Neural crest cell (in vitro differentiated cells): Measurements from ENCODE around the gene EXD3. TPM values are rescaled to one million over a fixed set of nuclear protein-coding genes. Genes with fewer than 3 reads are reported as not detected.

Source experiments
- DNase-seq: peaks from one replicate; pipeline ENCODE4 v3.0.0; 2021; ENCODE audit warnings: low read depth, mixed read lengths, low spot score
- H3K27ac Mint-ChIP-seq: one replicate; pipeline ENCODE4 v1.8.0; 2021; ENCODE audit warnings: mild to moderate bottlenecking, mixed read lengths; ENCODE audit not compliant: unreplicated experiment
- H3K27me3 Mint-ChIP-seq: 2 replicates; pipeline ENCODE4 v1.8.0; 2021; ENCODE audit warnings: low read depth, mild to moderate bottlenecking, mixed read lengths
- H3K36me3 Mint-ChIP-seq: 2 replicates; pipeline ENCODE4 v1.8.0; 2021; ENCODE audit warnings: low read depth, mild to moderate bottlenecking, mixed read lengths
- H3K4me1 Mint-ChIP-seq: 2 replicates; pipeline ENCODE4 v1.8.0; 2021; ENCODE audit warnings: mixed read lengths
- H3K4me3 Mint-ChIP-seq: one replicate; pipeline ENCODE4 v1.8.0; 2021; ENCODE audit warnings: mild to moderate bottlenecking, mixed read lengths
- H3K9me3 Mint-ChIP-seq: 2 replicates; pipeline ENCODE4 v1.8.0; 2021; ENCODE audit warnings: mixed read lengths
- CTCF ChIP-seq: fragments of 200-600 bp; sonication (generic); conservative IDR thresholded peaks from 2 replicates; pipeline ENCODE4 v1.5.0; 2021; ENCODE audit warnings: antibody characterized with exemption, mild to moderate bottlenecking
- total RNA-seq: library from RNA; stranded (reverse); gene quantifications from 2 replicates; pipeline ENCODE4 v1.2.1, GENCODE V29; 2021

Gene EXD3
- total RNA-seq, 1 donor from 2014 or later = 15.1 TPM

GRCh38 chr9:137353223-137354152 lies 69.5 kb downstream of the EXD3 start:
- Mint-ChIP-seq H3K27me3 (no peaks in the 10 kb centered on the region), H3K4me1 (no peaks in the 10 kb centered on the region), H3K27ac (no peak overlapping the region), H3K36me3 (peaks cover 12% of the 10 kb centered on the region), H3K4me3 (no peak overlapping the region), H3K9me3 (peaks cover 9% of the 10 kb centered on the region)
- no peak for DNase-seq
- TF ChIP-seq CTCF = no peak

- no peak for TF ChIP-seq CTCF
- H3K9me3 Mint-ChIP-seq = peaks cover 9% of the 10 kb centered on the region
- peaks cover 8% of the 10 kb centered on the region for H3K36me3 Mint-ChIP-seq
- no peaks in the 10 kb centered on the region for H3K4me1 Mint-ChIP-seq
- DNase-seq = no peak
- no peak overlapping the region for H3K4me3 Mint-ChIP-seq
- H3K27me3 Mint-ChIP-seq = no peaks in the 10 kb centered on the region
- no peak overlapping the region for H3K27ac Mint-ChIP-seq
Measured at GRCh38 chr9:137352511-137353222, 70.3 kb downstream of the EXD3 start.

- DNase-seq = no peak
- no peak for TF ChIP-seq CTCF
- H3K4me3 Mint-ChIP-seq = no peak overlapping the region
- H3K9me3 Mint-ChIP-seq = peaks cover 5% of the 10 kb centered on the region
- peaks cover 8% of the 10 kb centered on the region for H3K36me3 Mint-ChIP-seq
- no peaks in the 10 kb centered on the region for H3K4me1 Mint-ChIP-seq
- H3K27me3 Mint-ChIP-seq = no peaks in the 10 kb centered on the region
- H3K27ac Mint-ChIP-seq = no peak overlapping the region
Measured at GRCh38 chr9:137351781-137352501, 71.0 kb downstream of the EXD3 start.

GRCh38 chr9:137350696-137351584 lies 72.0 kb downstream of the EXD3 start:
- DNase-seq = no peak
- H3K9me3 Mint-ChIP-seq = no peaks in the 10 kb centered on the region

More at GRCh38 chr9:137350696-137351584, 72.0 kb downstream of the EXD3 start:
- H3K27ac Mint-ChIP-seq = no peak overlapping the region
- H3K4me1 Mint-ChIP-seq = no peaks in the 10 kb centered on the region
- H3K36me3 Mint-ChIP-seq = peaks cover 11% of the 10 kb centered on the region
- no peak for TF ChIP-seq CTCF
- H3K27me3 Mint-ChIP-seq = no peaks in the 10 kb centered on the region
- H3K4me3 Mint-ChIP-seq = no peak overlapping the region
